Breast epithelium (tissue), 4 donors: ENCODE data around the gene SRGAP1. TPM values are rescaled to one million over a fixed set of nuclear protein-coding genes. Genes with fewer than 3 reads are reported as not detected.

ENCODE experiments used
- DNase-seq, 2 donors: peaks; one replicate each; pipeline ENCODE4 v3.0.0-alpha.2; 2019; ENCODE audit warnings: low spot score in 2 of 2
- H3K27ac ChIP-seq, 2 donors: fragments of 200-600 bp; sonication (generic) in 1 of 2; one replicate each; pipeline ENCODE4 v1.5.1; 2016 to 2019; ENCODE audit warnings: mild to moderate bottlenecking in 1 of 2
- H3K27me3 ChIP-seq, 2 donors: fragments of 200-600 bp; sonication (generic) in 1 of 2; one replicate each; pipeline versions ENCODE4 v1.5.1 to v1.6.0; 2017 to 2019; ENCODE audit warnings: control low read depth in 1 of 2, mild to moderate bottlenecking in 1 of 2
- H3K36me3 ChIP-seq: fragments of 200-600 bp; one replicate; pipeline ENCODE4 v1.5.1; 2019
- H3K4me1 ChIP-seq, 2 donors: fragments of 200-600 bp; sonication (generic); one replicate each; pipeline ENCODE4 v1.5.1; 2016 to 2019; ENCODE audit warnings: control low read depth in 1 of 2
- H3K4me3 ChIP-seq, 3 donors: fragments of 200-600 bp; sonication (generic); 1 replicate in 2 of 3; 2 replicates in 1 of 3; pipeline ENCODE4 v1.5.1; 2016 to 2019; ENCODE audit warnings: mild to moderate bottlenecking in 3 of 3, moderate library complexity in 2 of 3
- H3K9me3 ChIP-seq, 2 donors: fragments of 200-600 bp; sonication (generic) in 1 of 2; one replicate each; pipeline ENCODE4 v1.5.1; 2016 to 2019; ENCODE audit warnings: control low read depth in 1 of 2
- POLR2A ChIP-seq: fragments of 450-650 bp; IDR thresholded peaks from one replicate; pipeline ENCODE4 v1.6.1; 2016; ENCODE audit warnings: antibody characterized with exemption, mild to moderate bottlenecking, moderate library complexity
- POLR2AphosphoS5 ChIP-seq, 3 donors: sonication (generic); formaldehyde crosslinking; IDR thresholded peaks; one replicate each; pipeline ENCODE4 v1.6.1; 2017; ENCODE audit warnings: antibody characterized with exemption in 3 of 3
- intact Hi-C: fragments of 100-400 bp; cut with DNase I; formaldehyde crosslinking; loops from one replicate; pipeline ENCODE4 v1.15.1; 2023; ENCODE audit warnings: low total_unique reads
- total RNA-seq, 3 donors: library from RNA; depleted of rRNA; stranded (reverse); fragments of >200 nt; gene quantifications; one replicate each; pipeline ENCODE4 v1.1.0, GENCODE V29; 2016
- TF ChIP-seq, protein P1 (sequence below), 3 donors: fragments of 450-650 bp; IDR thresholded peaks; one replicate each; pipeline ENCODE4 v1.5.1; 2016 to 2017; ENCODE audit warnings: antibody characterized with exemption in 3 of 3, mild to moderate bottlenecking in 3 of 3, moderate library complexity in 3 of 3

SRGAP1 gene
- total RNA-seq, 3 donors from 2014 or later: 20.3 to 58.7 (median 29.3) TPM

- peak in 1 of 2 donors; percentile 44 for DNase-seq
- peak overlapping the region; percentile 65 for H3K27ac ChIP-seq
- no peaks in the 10 kb centered on the region for H3K9me3 ChIP-seq
- H3K36me3 ChIP-seq: no peaks in the 10 kb centered on the region
- no peaks in the 10 kb centered on the region for H3K4me1 ChIP-seq
- TF ChIP-seq, protein P1, sequence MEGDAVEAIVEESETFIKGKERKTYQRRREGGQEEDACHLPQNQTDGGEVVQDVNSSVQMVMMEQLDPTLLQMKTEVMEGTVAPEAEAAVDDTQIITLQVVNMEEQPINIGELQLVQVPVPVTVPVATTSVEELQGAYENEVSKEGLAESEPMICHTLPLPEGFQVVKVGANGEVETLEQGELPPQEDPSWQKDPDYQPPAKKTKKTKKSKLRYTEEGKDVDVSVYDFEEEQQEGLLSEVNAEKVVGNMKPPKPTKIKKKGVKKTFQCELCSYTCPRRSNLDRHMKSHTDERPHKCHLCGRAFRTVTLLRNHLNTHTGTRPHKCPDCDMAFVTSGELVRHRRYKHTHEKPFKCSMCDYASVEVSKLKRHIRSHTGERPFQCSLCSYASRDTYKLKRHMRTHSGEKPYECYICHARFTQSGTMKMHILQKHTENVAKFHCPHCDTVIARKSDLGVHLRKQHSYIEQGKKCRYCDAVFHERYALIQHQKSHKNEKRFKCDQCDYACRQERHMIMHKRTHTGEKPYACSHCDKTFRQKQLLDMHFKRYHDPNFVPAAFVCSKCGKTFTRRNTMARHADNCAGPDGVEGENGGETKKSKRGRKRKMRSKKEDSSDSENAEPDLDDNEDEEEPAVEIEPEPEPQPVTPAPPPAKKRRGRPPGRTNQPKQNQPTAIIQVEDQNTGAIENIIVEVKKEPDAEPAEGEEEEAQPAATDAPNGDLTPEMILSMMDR (IDR thresholded peaks at IDR 0.05): peak; percentile 14 to 69 (median 63)
- TF ChIP-seq POLR2AphosphoS5 (IDR thresholded peaks at IDR 0.05): peak in 2 of 3 donors; percentile 65 to 76
- TF ChIP-seq POLR2A: no peak
- intact Hi-C loops: no loop called here
- H3K27me3 ChIP-seq: no peaks in the 10 kb centered on the region
- H3K4me3 ChIP-seq: no peak overlapping the region
Observed at GRCh38 chr12:64181430-64182291, 337.2 kb downstream of the SRGAP1 start.

GRCh38 chr12:64184216-64184615, 339.7 kb downstream of the SRGAP1 start:
- Histone ChIP-seq H3K9me3 (no peaks in the 10 kb centered on the region), H3K4me3 (no peak overlapping the region), H3K36me3 (no peaks in the 10 kb centered on the region), H3K27me3 (no peaks in the 10 kb centered on the region), H3K4me1 (no peaks in the 10 kb centered on the region), H3K27ac (no peak overlapping the region)
- intact Hi-C loops: no loop called here
- TF ChIP-seq POLR2A (no peak), POLR2AphosphoS5 (IDR thresholded peaks at IDR 0.05) (no peak)
- TF ChIP-seq, protein P1 (IDR thresholded peaks at IDR 0.05): no peak
- DNase-seq: no peak

DNA sequence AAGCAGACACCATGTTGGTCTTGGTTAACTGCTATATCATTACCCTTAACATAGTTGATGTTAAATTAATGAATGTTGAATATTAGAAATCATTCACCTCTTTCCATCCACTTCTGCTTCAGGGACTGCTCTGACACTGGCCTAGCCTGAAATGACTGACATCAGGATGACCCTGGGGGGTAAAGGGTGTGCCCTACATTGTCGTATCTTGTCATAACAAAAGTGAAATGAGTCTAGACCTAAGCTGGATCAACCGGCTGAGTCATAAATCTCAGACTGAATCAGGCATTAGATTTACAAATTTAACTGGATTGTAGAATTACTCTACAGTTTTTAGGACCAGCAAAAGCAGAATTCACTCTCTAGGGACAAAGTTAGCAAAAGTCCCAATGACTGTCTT, 342.3 kb downstream of the SRGAP1 start:
- intact Hi-C loops: no loop called here
- DNase-seq: no peak

GRCh38 chr12:64187370-64187769, 342.9 kb downstream of the SRGAP1 start:
- Histone ChIP-seq H3K9me3 (no peaks in the 10 kb centered on the region), H3K36me3 (no peaks in the 10 kb centered on the region), H3K4me1 (no peaks in the 10 kb centered on the region), H3K27me3 (no peaks in the 10 kb centered on the region), H3K4me3 (no peak overlapping the region), H3K27ac (no peak overlapping the region)
- TF ChIP-seq POLR2A (no peak), POLR2AphosphoS5 (IDR thresholded peaks at IDR 0.05) (no peak)
- TF ChIP-seq, protein P1 (IDR thresholded peaks at IDR 0.05): no peak
- intact Hi-C loops: no loop called here
- no peak for DNase-seq

More for the DNA sequence above, 342.3 kb downstream of the SRGAP1 start:
- H3K9me3 ChIP-seq: no peaks in the 10 kb centered on the region
- H3K27me3 ChIP-seq: no peaks in the 10 kb centered on the region
- TF ChIP-seq POLR2AphosphoS5 (IDR thresholded peaks at IDR 0.05) (no peak), POLR2A (no peak)
- TF ChIP-seq, protein P1 (IDR thresholded peaks at IDR 0.05): no peak
- H3K36me3 ChIP-seq: no peaks in the 10 kb centered on the region
- no peak overlapping the region for H3K4me3 ChIP-seq
- no peak overlapping the region for H3K27ac ChIP-seq
- no peaks in the 10 kb centered on the region for H3K4me1 ChIP-seq

DNA sequence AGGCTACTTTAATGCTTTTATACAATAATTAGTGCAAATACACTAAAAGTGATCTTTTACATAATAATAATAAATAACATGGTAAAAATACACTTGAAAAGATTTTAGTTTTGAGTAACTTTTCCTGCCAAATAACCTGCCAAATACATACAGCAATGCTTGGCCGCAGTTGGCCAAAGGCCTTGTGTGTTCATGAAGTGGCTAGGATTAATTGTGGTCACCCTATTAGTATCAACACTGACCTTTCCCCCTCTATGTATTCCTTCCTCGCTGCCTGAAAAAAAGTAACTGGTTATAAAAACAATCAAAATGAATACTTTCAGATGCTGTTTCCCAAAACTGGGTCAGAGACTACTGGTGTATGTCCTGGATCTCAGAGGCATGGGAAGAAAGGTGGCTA, 343.3 kb downstream of the SRGAP1 start:
- H3K9me3 ChIP-seq: no peaks in the 10 kb centered on the region
- no peak overlapping the region for H3K27ac ChIP-seq
- H3K36me3 ChIP-seq: no peaks in the 10 kb centered on the region
- no peak for TF ChIP-seq POLR2A
- TF ChIP-seq, protein P1 (IDR thresholded peaks at IDR 0.05): no peak
- TF ChIP-seq POLR2AphosphoS5 (IDR thresholded peaks at IDR 0.05): no peak
- H3K4me1 ChIP-seq: no peaks in the 10 kb centered on the region
- no peak for DNase-seq
- intact Hi-C loops: no loop called here
- no peak overlapping the region for H3K4me3 ChIP-seq
- H3K27me3 ChIP-seq: no peaks in the 10 kb centered on the region
